Choroid plexus epithelial cell (primary cell): Measurements from ENCODE around the gene SLTM.
"Not testable (repeated sequence)": the region's sequence is repeated elsewhere in the genome, so short reads cannot be mapped to it uniquely, and the experiment has no call there.

Source experiments
- DNase-seq: peaks from one replicate; pipeline ENCODE4 v3.0.0-alpha.2; 2010; ENCODE audit warnings: low read depth
- H3K4me3 ChIP-seq: 2 replicates; pipeline ENCODE4 v1.5.1; 2011; ENCODE audit warnings: low read depth, mild to moderate bottlenecking, control low read depth, low read length, moderate library complexity
- TF ChIP-seq, protein P1 (sequence below): conservative IDR thresholded peaks from 2 replicates; pipeline ENCODE4 v1.5.1; 2011; ENCODE audit warnings: low read depth, mild to moderate bottlenecking, control low read depth, inconsistent platforms, low read length, moderate library complexity

Gene SLTM

GRCh38 chr15:58919232-58919631 lies 14.2 kb downstream of the SLTM start:
- no peak for DNase-seq
- TF ChIP-seq, protein P1, sequence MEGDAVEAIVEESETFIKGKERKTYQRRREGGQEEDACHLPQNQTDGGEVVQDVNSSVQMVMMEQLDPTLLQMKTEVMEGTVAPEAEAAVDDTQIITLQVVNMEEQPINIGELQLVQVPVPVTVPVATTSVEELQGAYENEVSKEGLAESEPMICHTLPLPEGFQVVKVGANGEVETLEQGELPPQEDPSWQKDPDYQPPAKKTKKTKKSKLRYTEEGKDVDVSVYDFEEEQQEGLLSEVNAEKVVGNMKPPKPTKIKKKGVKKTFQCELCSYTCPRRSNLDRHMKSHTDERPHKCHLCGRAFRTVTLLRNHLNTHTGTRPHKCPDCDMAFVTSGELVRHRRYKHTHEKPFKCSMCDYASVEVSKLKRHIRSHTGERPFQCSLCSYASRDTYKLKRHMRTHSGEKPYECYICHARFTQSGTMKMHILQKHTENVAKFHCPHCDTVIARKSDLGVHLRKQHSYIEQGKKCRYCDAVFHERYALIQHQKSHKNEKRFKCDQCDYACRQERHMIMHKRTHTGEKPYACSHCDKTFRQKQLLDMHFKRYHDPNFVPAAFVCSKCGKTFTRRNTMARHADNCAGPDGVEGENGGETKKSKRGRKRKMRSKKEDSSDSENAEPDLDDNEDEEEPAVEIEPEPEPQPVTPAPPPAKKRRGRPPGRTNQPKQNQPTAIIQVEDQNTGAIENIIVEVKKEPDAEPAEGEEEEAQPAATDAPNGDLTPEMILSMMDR, result no peak
- H3K4me3 ChIP-seq, result no peak overlapping the region

DNA sequence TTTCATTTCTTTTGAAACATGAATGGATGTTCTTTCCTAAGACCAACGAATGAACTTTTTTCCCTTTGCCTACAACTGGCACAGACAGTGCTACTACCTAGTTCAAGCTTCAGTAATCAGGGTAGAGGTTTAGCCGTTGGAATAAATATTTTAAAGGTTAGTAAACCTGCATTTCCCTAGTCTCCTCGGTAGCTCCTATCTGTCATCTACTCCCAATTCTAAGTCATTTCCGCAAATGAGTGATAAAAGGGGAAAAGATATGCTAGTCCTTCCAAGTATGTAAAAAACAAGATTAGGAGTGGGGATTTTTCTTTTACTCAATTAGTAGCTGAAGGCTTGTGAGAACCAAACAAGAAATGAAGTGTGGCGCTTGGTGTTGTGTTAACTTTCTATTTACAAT lies 15.2 kb downstream of the SLTM start:
- DNase-seq, result no peak
- no peak overlapping the region for H3K4me3 ChIP-seq

DNA sequence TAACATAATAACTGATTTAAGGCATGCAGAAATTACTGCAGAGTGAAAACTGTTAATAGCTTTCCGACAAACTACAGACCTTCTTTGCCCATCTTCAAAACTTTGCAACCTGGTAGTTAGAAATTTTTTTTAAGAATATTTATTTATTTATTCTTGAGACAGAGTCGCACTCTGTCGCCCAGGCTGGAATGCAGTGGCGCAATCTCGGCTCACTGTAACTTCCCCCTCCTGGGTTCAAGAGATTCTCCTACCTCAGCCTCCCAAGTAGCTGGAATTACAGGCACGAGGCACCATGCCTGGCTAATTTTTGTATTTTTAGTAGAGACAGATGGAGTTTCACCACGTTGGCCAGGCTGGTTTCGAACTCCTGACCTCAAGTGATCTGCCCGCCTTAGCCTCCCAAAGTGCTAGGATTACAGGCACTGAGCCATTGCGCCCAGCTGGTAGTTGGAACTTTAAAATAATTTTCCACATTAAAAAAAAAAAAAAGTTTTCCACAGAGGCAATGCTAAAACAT lies 15.8 kb downstream of the SLTM start:
- H3K4me3 ChIP-seq, DNase-seq: not testable (repeated sequence)

More for the DNA sequence above, 15.2 kb downstream of the SLTM start:
- TF ChIP-seq, protein P1, result no peak

DNA sequence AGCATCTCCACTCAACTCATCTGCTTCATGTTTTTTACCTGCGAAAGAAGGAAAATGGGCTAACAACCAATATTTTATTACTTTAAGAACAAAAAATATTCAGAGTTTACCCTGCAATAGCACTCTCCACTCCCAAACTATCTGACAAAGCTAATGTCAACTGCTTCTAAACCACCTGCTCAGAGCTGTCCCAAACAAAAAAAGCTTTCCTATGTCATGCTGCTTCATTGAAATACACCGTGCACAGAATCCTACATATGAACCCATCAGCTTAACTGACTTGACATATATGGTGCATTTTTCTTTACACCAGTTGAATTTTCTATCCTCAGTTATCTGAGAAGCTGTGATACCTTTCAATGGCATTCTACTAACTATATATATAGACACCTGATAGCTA lies 16.5 kb downstream of the SLTM start:
- DNase-seq, result no peak
- no peak overlapping the region for H3K4me3 ChIP-seq
- TF ChIP-seq, protein P1, result no peak

GRCh38 chr15:58910456-58910855 lies 23.0 kb downstream of the SLTM start:
- no peak for DNase-seq
- H3K4me3 ChIP-seq, result no peak overlapping the region
- TF ChIP-seq, protein P1, result no peak

DNA sequence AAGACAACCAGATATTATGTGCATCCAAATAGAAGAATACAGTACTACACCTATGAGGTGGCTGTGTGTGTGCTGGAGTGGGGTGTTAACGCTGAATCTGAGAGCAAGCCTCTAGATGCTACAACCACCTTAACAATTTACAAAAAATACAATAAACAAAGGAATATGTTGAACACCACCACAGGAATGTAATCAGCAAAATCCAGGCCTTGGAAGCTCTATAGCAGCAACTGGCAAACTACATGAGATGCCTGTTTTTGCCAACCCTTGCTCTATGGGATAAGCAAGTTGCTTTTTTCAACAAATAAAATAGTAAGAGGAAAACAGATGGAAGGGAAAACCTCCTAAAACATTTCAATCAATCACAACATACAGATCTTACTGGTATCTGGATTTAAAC lies 23.9 kb downstream of the SLTM start:
- no peak overlapping the region for H3K4me3 ChIP-seq
- TF ChIP-seq, protein P1, result no peak
- DNase-seq, result peak; percentile 24

- no peak for DNase-seq
- TF ChIP-seq, protein P1, result no peak
- no peak overlapping the region for H3K4me3 ChIP-seq
Measured at GRCh38 chr15:58908550-58909309, 24.7 kb downstream of the SLTM start.
